Pancreas (tissue), 10 donors: ENCODE results near the gene RAB3A. TPM values are rescaled to one million over a fixed set of nuclear protein-coding genes. Genes with fewer than 3 reads are reported as not detected.
A peak's percentile ranks its signal among the peaks of the same experiment; 100 is the strongest.

Experiments used
- ATAC-seq, 4 donors: fragments of 200-7000 bp; cut with Tn5 transposase; one replicate each; pipeline versions ENCODE4 v1.8.0 to v1.9.1; 2020; ENCODE audit warnings: mild to moderate bottlenecking in 4 of 4, moderate library complexity in 4 of 4
- DNase-seq, 6 donors: peaks; one replicate each; pipeline ENCODE4 v3.0.0-alpha.2; 2020
- FAIRE-seq: peaks from 2 replicates; lab custom pipeline; 2012; peaks lifted over from hg19 to GRCh38; lab: Jason Lieb, UNC
- H3K27ac ChIP-seq, 4 donors: fragments of 200-600 bp; sonication (generic); 1 replicate in 3 of 4; 2 replicates in 1 of 4; pipeline versions ENCODE4 v1.5.0 to v1.8.0; 2020
- H3K27me3 ChIP-seq, 4 donors: fragments of 200-600 bp; one replicate each; pipeline ENCODE4 v1.8.0; 2021
- H3K36me3 ChIP-seq, 3 donors: fragments of 200-600 bp; sonication (generic) in 1 of 3; one replicate each; pipeline versions ENCODE4 v1.5.0 to v1.8.0; 2020 to 2021
- H3K4me1 ChIP-seq, 3 donors: fragments of 200-600 bp; one replicate each; pipeline ENCODE4 v1.8.0; 2021
- H3K4me3 ChIP-seq, 4 donors: fragments of 200-600 bp; sonication (generic) in 2 of 4; one replicate each; pipeline versions ENCODE4 v1.5.0 to v1.8.0; 2020 to 2021
- H3K9me3 ChIP-seq, 4 donors: fragments of 200-600 bp; one replicate each; pipeline ENCODE4 v1.8.0; 2021
- WGBS, 2 donors: extraction: QIAGEN DNeasy Blood & Tissue Kit; methylation state at CpG; one replicate each; pipeline ENCODE4 v1.1.7; 2013; 5-methylcytosine and 5-hydroxymethylcytosine counted together
- intact Hi-C, 3 donors: fragments of 100-400 bp; cut with DNase I; formaldehyde crosslinking; loops; one replicate each; pipeline versions ENCODE4 v1.11.1 to v1.14.2; 2022
- polyA plus RNA-seq, 2 donors: library from polyadenylated mRNA; stranded (reverse); fragments of 200-250 nt; gene quantifications; one replicate each; pipeline ENCODE4 v1.2.3, GENCODE V29; 2013
- total RNA-seq, 6 donors: library from RNA; stranded (reverse); fragmentation: NEBNext Ultra II Directional in 4 of 6; extraction: Animal tissue kit (Norgen Biotek cat#: 25700) in 4 of 6; gene quantifications; one replicate each; pipeline versions ENCODE4 v1.2.1 to v1.2.4, GENCODE V29; 2021 to 2023
- TF ChIP-seq, protein P1 (sequence below), 4 donors: fragments of 200-600 bp; sonication (generic) in 3 of 4; IDR thresholded peaks; one replicate each; pipeline versions ENCODE4 v1.5.0 to v1.8.0; 2021; ENCODE audit warnings: antibody characterized with exemption in 4 of 4
- donor health status: healthy with polysubstance abuse.
- donor health status: DM: no; HTN: no; CAD: no; lungs with moderate emphysema.
- donor health status: DM: no; HTN: no; CAD: no.
- donor health status: control.
- donor health status: control.
- donor health status: Bipolar disorder and iron deficiency.
- donor health status: DM: yes; HTN: yes; CAD: no.
- donor health status: DM: no; HTN: no; CAD: no.
- donor health status: DM: no; HTN: no; CAD: no.
- donor health status: DM: yes; HTN: yes; CAD: no.

RAB3A gene
- total and polyA plus RNA-seq, 8 donors = 0.79 to 4.4 (median 1.8) TPM

DNA sequence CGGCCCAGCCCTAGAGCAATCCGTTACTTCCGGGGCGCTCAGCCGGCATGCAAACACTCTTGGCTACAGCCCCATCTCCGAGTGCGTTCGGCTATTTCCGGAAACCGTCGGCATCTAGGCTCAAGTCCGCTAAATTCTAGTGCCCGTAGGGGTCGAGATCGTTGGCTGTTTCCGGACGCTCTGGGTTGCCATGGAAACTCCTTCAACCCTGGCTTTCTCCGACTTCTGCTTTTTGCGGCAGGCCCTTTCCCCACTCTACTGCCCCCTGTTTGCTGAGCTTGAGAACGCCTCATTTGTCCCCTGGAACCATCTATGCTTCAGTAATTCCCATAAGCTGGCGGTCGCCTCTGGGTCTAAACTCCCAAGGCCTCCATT lies 51.4 kb downstream of the RAB3A start:
- DNase-seq (peak; percentile 88 to 98 (median 95)), ATAC-seq (peak; percentile 64 to 82 (median 73)), FAIRE-seq (peak; percentile 68)
- H3K27ac ChIP-seq = peak overlapping the region; percentile 80 to 92 (median 89)
- no peaks in the 10 kb centered on the region for H3K36me3 ChIP-seq
- WGBS, 2 donors = 0% methylated on average over 22 of the region's 22 CpGs
- H3K9me3 ChIP-seq = no peaks in the 10 kb centered on the region
- no peaks in the 10 kb centered on the region for H3K27me3 ChIP-seq
- peak overlapping the region; percentile 6 to 86 (median 74) for H3K4me3 ChIP-seq
- peaks cover 13 to 23% (median 18%) of the 10 kb centered on the region in 3 donors for H3K4me1 ChIP-seq
- TF ChIP-seq, protein P1, sequence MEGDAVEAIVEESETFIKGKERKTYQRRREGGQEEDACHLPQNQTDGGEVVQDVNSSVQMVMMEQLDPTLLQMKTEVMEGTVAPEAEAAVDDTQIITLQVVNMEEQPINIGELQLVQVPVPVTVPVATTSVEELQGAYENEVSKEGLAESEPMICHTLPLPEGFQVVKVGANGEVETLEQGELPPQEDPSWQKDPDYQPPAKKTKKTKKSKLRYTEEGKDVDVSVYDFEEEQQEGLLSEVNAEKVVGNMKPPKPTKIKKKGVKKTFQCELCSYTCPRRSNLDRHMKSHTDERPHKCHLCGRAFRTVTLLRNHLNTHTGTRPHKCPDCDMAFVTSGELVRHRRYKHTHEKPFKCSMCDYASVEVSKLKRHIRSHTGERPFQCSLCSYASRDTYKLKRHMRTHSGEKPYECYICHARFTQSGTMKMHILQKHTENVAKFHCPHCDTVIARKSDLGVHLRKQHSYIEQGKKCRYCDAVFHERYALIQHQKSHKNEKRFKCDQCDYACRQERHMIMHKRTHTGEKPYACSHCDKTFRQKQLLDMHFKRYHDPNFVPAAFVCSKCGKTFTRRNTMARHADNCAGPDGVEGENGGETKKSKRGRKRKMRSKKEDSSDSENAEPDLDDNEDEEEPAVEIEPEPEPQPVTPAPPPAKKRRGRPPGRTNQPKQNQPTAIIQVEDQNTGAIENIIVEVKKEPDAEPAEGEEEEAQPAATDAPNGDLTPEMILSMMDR (IDR thresholded peaks at IDR 0.05) = peak in 3 of 4 donors; percentile 11 to 41 (median 22)
- intact Hi-C loops = no loop called here

DNA sequence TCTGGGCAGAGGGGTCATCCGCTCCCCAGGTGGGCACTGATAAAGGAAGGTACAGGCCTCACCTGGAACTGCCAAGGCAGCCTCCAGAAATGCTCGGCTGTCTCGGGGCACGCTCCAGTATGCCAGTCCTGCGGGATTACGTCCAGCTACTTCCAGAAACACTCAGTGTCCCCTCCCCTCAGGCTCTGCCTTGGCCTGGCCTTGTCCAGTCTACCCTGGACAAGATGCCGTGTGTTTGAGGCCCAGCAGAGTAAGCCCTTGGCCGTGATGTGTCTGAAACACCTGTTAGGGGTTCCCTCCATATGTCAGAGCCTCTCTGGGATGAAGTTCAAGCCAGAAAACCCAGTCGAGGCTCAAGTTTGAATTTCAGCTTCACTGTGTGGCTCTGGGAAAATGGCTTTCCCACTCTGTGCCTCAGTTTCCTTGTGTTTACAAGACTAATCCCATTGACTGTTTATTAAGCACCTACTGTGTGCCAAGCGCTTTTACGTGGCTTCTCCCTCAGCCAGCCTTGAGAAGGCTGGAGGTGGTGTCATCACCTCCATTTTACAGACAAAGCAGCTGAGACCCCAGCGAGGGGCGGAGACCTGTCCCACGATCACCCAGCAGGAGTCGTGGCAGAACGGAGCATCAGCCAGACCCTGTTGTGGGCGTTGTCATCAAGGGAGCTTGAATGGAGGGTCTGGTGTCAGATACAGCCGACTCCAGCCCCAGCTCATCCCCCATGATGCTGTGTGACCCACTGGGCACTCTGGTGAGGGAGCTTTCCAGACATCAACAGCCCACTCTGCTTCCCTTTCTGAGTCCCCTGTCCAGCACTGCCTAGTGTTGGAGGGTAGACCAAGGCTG lies 52.8 kb downstream of the RAB3A start:
- TF ChIP-seq, protein P1 (IDR thresholded peaks at IDR 0.05) = no peak
- no peak for FAIRE-seq
- 56% methylated on average over 18 of the region's 18 CpGs for WGBS, 2 donors
- Histone ChIP-seq H3K4me3 (no peak overlapping the region), H3K27me3 (no peaks in the 10 kb centered on the region), H3K36me3 (peaks cover 0 to 12% (median 0%) of the 10 kb centered on the region in 3 donors), H3K9me3 (no peaks in the 10 kb centered on the region), H3K4me1 (peaks cover 2 to 10% (median 5%) of the 10 kb centered on the region in 3 donors), H3K27ac (no peak overlapping the region)
- peak in 3 of 6 donors; percentile 38 to 56 (median 54) for DNase-seq
- intact Hi-C loops = no loop called here
- no peak for ATAC-seq

DNA sequence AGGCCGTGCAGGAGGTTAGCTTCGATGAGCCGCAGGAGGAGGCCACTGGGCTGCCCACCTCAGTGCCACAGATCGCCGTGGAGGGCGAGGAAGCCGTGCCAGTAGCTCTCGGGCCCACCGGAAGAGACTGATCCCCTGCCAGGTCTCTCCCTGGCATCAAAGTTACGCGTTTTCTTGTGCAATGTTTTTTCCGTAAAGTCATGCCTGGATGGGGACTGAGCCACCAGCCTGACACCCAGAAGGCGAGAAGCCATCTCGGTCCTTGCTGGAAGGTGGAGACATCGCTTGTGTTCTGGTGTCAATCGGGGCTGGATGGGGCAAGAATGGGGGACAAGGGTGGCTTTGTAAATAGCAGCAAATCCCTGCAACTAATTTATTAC lies 54.3 kb downstream of the RAB3A start:
- Histone ChIP-seq H3K4me1 (peaks cover 0 to 10% (median 5%) of the 10 kb centered on the region in 3 donors), H3K4me3 (no peak overlapping the region), H3K27ac (no peak overlapping the region), H3K27me3 (no peaks in the 10 kb centered on the region), H3K9me3 (no peaks in the 10 kb centered on the region), H3K36me3 (peaks cover 0 to 26% (median 7%) of the 10 kb centered on the region in 3 donors)
- TF ChIP-seq, protein P1 (IDR thresholded peaks at IDR 0.05) = no peak
- DNase-seq = no peak
- intact Hi-C loops = no loop called here
- ATAC-seq = no peak
- WGBS, 2 donors = 85 to 86% methylated on average over 16 of the region's 16 CpGs
- no peak for FAIRE-seq

DNA sequence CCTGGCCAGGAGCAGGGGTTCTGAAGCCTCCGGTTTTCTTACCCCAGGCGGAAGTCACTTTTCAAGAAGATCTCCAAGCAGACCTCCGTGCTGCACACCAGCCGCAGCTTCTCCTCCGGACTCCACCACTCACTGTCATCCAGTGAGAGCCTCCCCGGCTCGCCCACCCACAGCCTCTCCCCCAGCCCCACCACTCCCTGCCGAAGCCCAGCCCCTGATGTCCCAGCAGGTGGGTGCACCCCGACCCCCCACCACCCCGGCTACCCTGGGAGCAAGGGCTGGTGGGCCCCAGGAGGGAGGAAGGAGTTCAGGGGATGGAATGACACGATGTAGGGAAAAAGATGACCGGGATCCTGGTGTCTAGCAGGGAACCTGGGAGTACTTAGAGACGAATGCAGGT lies 56.4 kb downstream of the RAB3A start:
- FAIRE-seq (no peak), DNase-seq (peak in 1 of 6 donors; percentile 16), ATAC-seq (no peak)
- no peaks in the 10 kb centered on the region for H3K9me3 ChIP-seq
- no peak overlapping the region for H3K4me3 ChIP-seq
- TF ChIP-seq, protein P1 (IDR thresholded peaks at IDR 0.05) = no peak
- no peaks in the 10 kb centered on the region for H3K27me3 ChIP-seq
- intact Hi-C loops = no loop called here
- WGBS, 2 donors = 92 to 93% methylated on average over 13 of the region's 13 CpGs
- no peak overlapping the region for H3K27ac ChIP-seq
- peaks cover 0 to 5% (median 4%) of the 10 kb centered on the region in 3 donors for H3K4me1 ChIP-seq
- peaks cover 0 to 48% (median 14%) of the 10 kb centered on the region in 3 donors for H3K36me3 ChIP-seq

Other genes starting within 250 kb of the RAB3A start
- gene KCNN1, start 236.9 kb downstream of the RAB3A start, total RNA-seq = under 1 TPM in 1 of 6 donors, not detected in 5; 0.19 TPM
- under 1 TPM; 0.08 to 0.33 TPM for gene KCNN1, start 236.9 kb downstream of the RAB3A start, polyA plus RNA-seq
- gene ARRDC2, start 195.9 kb downstream of the RAB3A start, total RNA-seq = 10 to 100 TPM in 1 of 6 donors, 1 to 10 TPM in 5; 3.8 to 22.0 (median 8.1) TPM
- gene ARRDC2, start 195.9 kb downstream of the RAB3A start, polyA plus RNA-seq = 10 to 100 TPM; 32.3 to 34.8 TPM
- gene IL12RB1, start 117.1 kb downstream of the RAB3A start, total RNA-seq = 1 to 10 TPM in 1 of 6 donors, under 1 TPM in 5; 0.19 to 1.1 (median 0.53) TPM
- under 1 TPM; 0.15 to 0.40 TPM for gene IL12RB1, start 117.1 kb downstream of the RAB3A start, polyA plus RNA-seq
- gene MAST3, start 106.3 kb downstream of the RAB3A start, total RNA-seq = 10 to 100 TPM; 19.7 to 27.5 (median 24.2) TPM
- 10 to 100 TPM; 13.7 to 24.7 TPM for gene MAST3, start 106.3 kb downstream of the RAB3A start, polyA plus RNA-seq
- gene PIK3R2, start 50.9 kb downstream of the RAB3A start, total RNA-seq = 10 to 100 TPM; 11.6 to 21.2 (median 12.2) TPM
- gene PIK3R2, start 50.9 kb downstream of the RAB3A start, polyA plus RNA-seq = 1 to 10 TPM; 4.3 to 6.5 TPM
- gene IFI30, start 30.2 kb downstream of the RAB3A start, total RNA-seq = 100 to 1,000 TPM in 1 of 6 donors, 10 to 100 TPM in 5; 12.2 to 108 (median 23.2) TPM
- 10 to 100 TPM; 21.4 to 22.2 TPM for gene IFI30, start 30.2 kb downstream of the RAB3A start, polyA plus RNA-seq
- 1 to 10 TPM; 2.8 to 6.2 (median 4.0) TPM for gene MPV17L2, start 10.8 kb downstream of the RAB3A start, total RNA-seq
- 10 to 100 TPM in 1 of 2 donors, 1 to 10 TPM in 1; 9.9 to 10.4 TPM for gene MPV17L2, start 10.8 kb downstream of the RAB3A start, polyA plus RNA-seq
- gene PDE4C, start 22.4 kb upstream of the RAB3A start, total RNA-seq = under 1 TPM in 5 of 6 donors, not detected in 1; 0.12 to 0.59 (median 0.37) TPM
- gene PDE4C, start 22.4 kb upstream of the RAB3A start, polyA plus RNA-seq = 1 to 10 TPM in 1 of 2 donors, under 1 TPM in 1; 0.16 to 1.3 TPM
- gene IQCN, start 70.4 kb upstream of the RAB3A start, total RNA-seq = 1 to 10 TPM; 1.0 to 5.6 (median 1.6) TPM
- gene IQCN, start 70.4 kb upstream of the RAB3A start, polyA plus RNA-seq = 10 to 100 TPM; 14.7 to 25.3 TPM
- gene JUND, start 77.6 kb upstream of the RAB3A start, total RNA-seq = 100 to 1,000 TPM in 5 of 6 donors, 10 to 100 TPM in 1; 86.8 to 181 (median 137) TPM
- 100 to 1,000 TPM; 111 to 128 TPM for gene JUND, start 77.6 kb upstream of the RAB3A start, polyA plus RNA-seq
- 10 to 100 TPM; 16.5 to 39.0 (median 33.4) TPM for gene LSM4, start 119.0 kb upstream of the RAB3A start, total RNA-seq
- gene LSM4, start 119.0 kb upstream of the RAB3A start, polyA plus RNA-seq = 10 to 100 TPM; 65.9 to 67.9 TPM
- 10 to 100 TPM; 32.9 to 44.4 (median 37.1) TPM for gene PGPEP1, start 136.6 kb upstream of the RAB3A start, total RNA-seq
- gene PGPEP1, start 136.6 kb upstream of the RAB3A start, polyA plus RNA-seq = 10 to 100 TPM; 10.4 to 20.7 TPM
- 100 to 1,000 TPM in 2 of 6 donors, 10 to 100 TPM in 4; 33.3 to 277 (median 43.5) TPM for gene GDF15, start 182.1 kb upstream of the RAB3A start, total RNA-seq
- 10 to 100 TPM; 28.1 to 57.7 TPM for gene GDF15, start 182.1 kb upstream of the RAB3A start, polyA plus RNA-seq
- gene LRRC25, start 193.6 kb upstream of the RAB3A start, total RNA-seq = 1 to 10 TPM in 3 of 6 donors, under 1 TPM in 3; 0.14 to 6.1 (median 1.2) TPM
- 1 to 10 TPM in 1 of 2 donors, under 1 TPM in 1; 0.85 to 1.0 TPM for gene LRRC25, start 193.6 kb upstream of the RAB3A start, polyA plus RNA-seq
- gene SSBP4, start 215.4 kb upstream of the RAB3A start, total RNA-seq = 10 to 100 TPM; 20.5 to 33.8 (median 23.7) TPM
- gene SSBP4, start 215.4 kb upstream of the RAB3A start, polyA plus RNA-seq = 100 to 1,000 TPM in 1 of 2 donors, 10 to 100 TPM in 1; 77.5 to 116 TPM
- 10 to 100 TPM; 26.1 to 58.4 (median 44.7) TPM for gene ISYNA1, start 234.1 kb upstream of the RAB3A start, total RNA-seq
- gene ISYNA1, start 234.1 kb upstream of the RAB3A start, polyA plus RNA-seq = 100 to 1,000 TPM; 187 to 309 TPM